ENCODE measurements around the gene CELF3. TPM values are rescaled to one million over a fixed set of nuclear protein-coding genes. Genes with fewer than 3 reads are reported as not detected.
"Not testable (repeated sequence)": the region's sequence is repeated elsewhere in the genome, so short reads cannot be mapped to it uniquely, and the experiment has no call there.

CELF3 gene
- total RNA-seq, 2 experiments from 2014 or later: not detected

DNA sequence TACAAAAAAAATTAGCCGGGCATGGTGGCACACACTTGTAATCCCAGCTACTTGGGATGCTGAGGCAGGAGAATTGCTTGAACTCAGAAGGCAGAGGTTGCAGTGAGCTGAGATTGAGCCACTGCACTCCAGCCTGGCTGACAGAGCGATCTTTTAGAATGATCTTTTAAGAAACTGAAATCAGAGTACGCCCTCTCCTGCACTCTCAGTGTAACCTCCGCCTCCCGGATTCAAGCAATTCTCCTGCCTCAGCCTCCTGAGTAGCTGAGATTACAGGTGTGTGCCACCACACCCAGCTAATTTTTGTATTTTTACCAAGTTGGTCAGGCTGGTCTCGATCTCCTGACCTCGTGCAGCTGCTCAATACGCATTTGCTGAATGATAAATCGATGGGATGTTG lies 17.4 kb upstream of the CELF3 start:
- H3K36me3 Mint-ChIP-seq (ENCODE audit: low read depth); H3K27me3 Mint-ChIP-seq (ENCODE audit: low read depth); intact Hi-C loops (cut with micrococcal nuclease); H3K4me3 Mint-ChIP-seq; H3K4me1 Mint-ChIP-seq (ENCODE audit: low read depth); DNase-seq; H3K27ac Mint-ChIP-seq: not testable (repeated sequence)
- H3K9me3 Mint-ChIP-seq: peaks cover 18% of the 10 kb centered on the region
- CTCF ChIA-PET: interaction anchor here (0.6 to 2.6 kb wide), 18 partner anchors 8 to 404 kb away, joined by 3 to 19 read pairs (median 4); partner anchors contain the start of genes MRPL9 and RIIAD1

DNA sequence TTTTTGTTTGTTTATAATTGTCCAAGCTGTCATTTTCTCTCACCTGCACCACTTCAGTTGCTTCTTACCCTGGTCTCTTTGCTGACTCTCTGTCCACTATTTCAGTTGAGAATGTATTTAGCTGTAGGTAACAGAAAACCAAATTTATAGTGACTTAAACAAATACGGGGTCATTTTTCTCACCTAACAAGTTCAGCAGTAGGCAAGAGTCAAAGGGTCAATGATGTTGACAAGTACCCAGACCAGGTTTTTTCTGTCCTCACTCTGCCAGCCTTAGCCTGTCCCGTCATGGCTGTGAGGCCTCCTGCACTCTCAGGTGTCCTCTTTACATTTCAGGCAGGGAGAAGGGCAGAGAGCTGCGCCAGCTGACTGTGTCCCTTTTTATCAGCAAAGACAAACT lies 16.5 kb upstream of the CELF3 start:
- CTCF ChIA-PET: interaction anchor here (0.6 to 2.2 kb wide), 5 partner anchors 18 to 175 kb away, joined by 3 to 9 read pairs (median 6); no protein-coding TSS in a partner anchor
- Mint-ChIP-seq H3K4me3 (no peak overlapping the region), H3K4me1 (ENCODE audit: low read depth) (no peaks in the 10 kb centered on the region), H3K27me3 (ENCODE audit: low read depth) (peaks cover 4% of the 10 kb centered on the region), H3K27ac (no peak overlapping the region), H3K9me3 (peaks cover 15% of the 10 kb centered on the region), H3K36me3 (ENCODE audit: low read depth) (no peaks in the 10 kb centered on the region)
- DNase-seq: no peak
- intact Hi-C loops (cut with micrococcal nuclease): no loop called here

DNA sequence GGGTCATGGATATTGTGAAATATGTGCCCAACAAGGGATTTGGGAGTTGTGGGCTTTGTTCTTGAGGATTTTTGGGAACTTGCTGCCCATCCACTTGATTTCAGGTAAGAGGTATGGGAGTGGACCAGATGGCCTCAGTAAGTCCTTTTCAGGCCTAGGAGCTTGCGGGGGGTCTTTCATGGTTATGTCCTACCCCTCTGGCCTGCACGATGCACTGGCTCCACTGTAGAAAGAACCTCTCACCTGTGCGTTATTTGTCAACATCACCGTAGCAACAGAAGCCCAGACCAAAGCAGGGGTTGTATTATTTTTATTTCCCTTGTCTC lies 13.3 kb upstream of the CELF3 start:
- no peaks in the 10 kb centered on the region for H3K36me3 Mint-ChIP-seq (ENCODE audit: low read depth)
- no peaks in the 10 kb centered on the region for H3K9me3 Mint-ChIP-seq
- intact Hi-C loops (cut with micrococcal nuclease): no loop called here
- H3K27me3 Mint-ChIP-seq (ENCODE audit: low read depth): peaks cover 24% of the 10 kb centered on the region
- H3K4me1 Mint-ChIP-seq (ENCODE audit: low read depth): no peaks in the 10 kb centered on the region
- no peak for DNase-seq
- no peak overlapping the region for H3K27ac Mint-ChIP-seq
- no peak overlapping the region for H3K4me3 Mint-ChIP-seq
- CTCF ChIA-PET: interaction anchor here (1.0 kb wide), 1 partner anchor 45 kb away, joined by 3 read pairs; no protein-coding TSS in a partner anchor

DNA sequence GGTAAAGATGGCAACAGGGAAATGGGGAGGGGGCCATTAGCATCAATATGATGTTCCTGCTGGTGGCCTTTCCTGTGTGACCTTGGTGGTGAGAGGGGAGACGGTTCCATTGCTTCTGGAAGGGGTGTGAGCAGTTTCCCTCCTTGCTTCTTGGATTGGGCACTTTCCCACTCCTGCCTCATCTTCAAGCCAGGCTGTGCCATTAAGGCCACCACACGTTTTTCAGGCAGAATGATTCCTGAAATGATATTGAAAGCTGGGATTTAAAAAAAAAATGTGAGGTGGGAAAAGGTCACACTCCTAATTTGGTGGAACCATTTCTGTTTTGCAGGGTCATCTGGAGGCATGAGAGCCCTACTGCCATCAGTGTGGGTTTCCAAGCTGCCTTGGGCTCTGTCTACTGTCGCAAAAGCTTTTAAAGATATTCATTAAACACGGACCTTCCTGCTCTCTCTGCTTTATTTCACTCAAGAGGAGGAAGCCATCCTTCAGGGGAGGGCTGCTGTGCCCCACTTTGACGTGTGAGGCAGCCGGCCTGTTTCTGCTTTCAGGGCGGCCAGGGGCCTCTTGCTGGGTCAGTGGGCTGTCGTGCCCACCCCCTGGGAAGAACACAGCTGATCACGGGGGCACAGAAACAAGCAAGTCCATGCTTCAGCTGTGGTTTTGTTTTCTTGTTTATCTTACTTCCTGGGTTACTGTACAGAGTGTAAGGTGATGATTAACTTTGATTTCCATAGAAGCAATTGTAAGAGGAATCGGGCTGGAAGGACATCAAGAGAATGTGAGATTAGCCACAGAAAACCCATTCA lies 12.8 kb upstream of the CELF3 start:
- no peak overlapping the region for H3K4me3 Mint-ChIP-seq
- H3K36me3 Mint-ChIP-seq (ENCODE audit: low read depth): no peaks in the 10 kb centered on the region
- no peaks in the 10 kb centered on the region for H3K9me3 Mint-ChIP-seq
- CTCF ChIA-PET: interaction anchor here (0.6 to 1.4 kb wide), 5 partner anchors 8 to 446 kb away, joined by 3 to 5 read pairs (median 3); no protein-coding TSS in a partner anchor
- DNase-seq: no peak
- intact Hi-C loops (cut with micrococcal nuclease): no loop called here
- H3K27me3 Mint-ChIP-seq (ENCODE audit: low read depth): peaks cover 24% of the 10 kb centered on the region
- no peaks in the 10 kb centered on the region for H3K4me1 Mint-ChIP-seq (ENCODE audit: low read depth)
- H3K27ac Mint-ChIP-seq: no peak overlapping the region

DNA sequence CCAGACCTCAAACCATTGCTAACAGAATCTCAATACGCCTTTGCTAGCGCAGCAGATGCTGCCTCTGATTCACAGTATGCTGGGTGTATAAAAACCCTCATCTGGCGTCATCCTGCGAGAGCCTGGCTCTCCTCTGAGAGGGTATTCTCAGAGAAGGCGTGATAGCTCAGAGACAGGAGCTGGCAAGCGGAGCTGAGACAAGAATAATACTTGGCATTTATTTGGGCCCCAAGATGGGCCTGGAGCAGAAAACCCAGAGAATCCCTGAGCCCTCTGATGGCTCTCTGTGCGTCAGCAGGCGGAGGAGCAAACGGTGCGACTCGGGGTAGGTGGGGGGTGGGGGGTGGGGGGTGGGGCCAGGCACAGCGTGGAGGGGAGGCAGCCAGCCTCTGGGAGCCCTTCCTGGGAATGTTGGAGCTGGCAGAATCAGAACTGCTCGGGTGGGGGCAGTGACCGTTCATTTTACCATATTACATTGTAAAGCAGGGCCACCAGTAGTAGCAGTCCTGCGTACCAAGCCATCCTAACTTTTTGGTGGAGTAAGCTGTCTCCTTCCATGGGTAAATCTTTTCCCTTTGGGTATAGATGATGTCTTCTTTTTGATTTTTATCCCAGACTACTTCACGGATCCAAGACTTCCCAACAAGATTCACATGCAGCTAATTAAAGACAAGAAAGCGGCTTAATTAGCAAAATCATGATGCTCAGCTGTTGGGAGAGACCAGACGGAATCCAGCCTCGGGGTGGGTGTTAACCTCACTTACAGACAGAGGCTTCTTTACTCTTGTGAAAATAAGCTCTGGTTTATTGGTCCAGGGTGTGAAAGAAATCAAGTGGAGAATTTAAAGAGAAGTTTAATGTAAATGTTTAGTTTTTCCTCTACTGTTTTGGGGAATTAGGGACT lies 11.8 kb upstream of the CELF3 start:
- Mint-ChIP-seq H3K27ac (no peak overlapping the region), H3K27me3 (ENCODE audit: low read depth) (peaks cover 29% of the 10 kb centered on the region), H3K36me3 (ENCODE audit: low read depth) (no peaks in the 10 kb centered on the region), H3K4me1 (ENCODE audit: low read depth) (no peaks in the 10 kb centered on the region), H3K9me3 (no peaks in the 10 kb centered on the region), H3K4me3 (no peak overlapping the region)
- no peak for DNase-seq
- intact Hi-C loops (cut with micrococcal nuclease): no loop called here
- CTCF ChIA-PET: interaction anchor here (0.6 to 1.4 kb wide), 4 partner anchors 9 to 445 kb away, joined by 3 to 5 read pairs (median 3); no protein-coding TSS in a partner anchor

DNA sequence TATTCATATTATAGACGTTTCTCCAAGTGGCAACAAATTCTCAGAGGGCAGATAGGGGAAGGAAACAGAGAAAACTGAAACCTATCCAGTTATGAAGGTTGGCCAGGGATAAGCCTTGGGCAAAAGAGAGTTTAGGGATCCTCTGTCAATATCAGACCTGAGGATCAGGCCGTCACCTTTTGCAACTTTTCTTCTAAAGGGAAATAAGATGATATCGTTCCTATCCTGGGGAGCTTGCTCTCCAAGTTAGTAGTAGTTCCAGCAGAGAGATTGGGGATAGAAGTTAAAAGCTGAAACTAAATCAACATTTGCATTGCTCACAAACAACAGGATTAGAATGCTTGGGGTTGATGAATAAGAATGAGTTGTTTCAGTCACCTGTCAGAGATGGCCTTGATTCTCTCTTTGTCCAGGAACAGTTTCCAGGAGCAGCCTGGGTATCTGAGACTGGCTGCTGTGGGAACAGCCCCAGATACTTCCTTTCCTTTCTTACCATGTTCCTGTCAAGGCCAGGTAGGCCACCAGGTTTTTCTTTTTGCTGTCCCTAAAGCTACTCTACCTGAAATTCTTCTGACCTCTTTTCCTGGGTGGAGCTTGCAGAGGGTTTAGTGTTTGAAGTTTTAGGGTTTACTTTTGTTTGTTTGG lies 7.2 kb upstream of the CELF3 start:
- Mint-ChIP-seq H3K4me1 (ENCODE audit: low read depth) (peaks cover 14% of the 10 kb centered on the region), H3K36me3 (ENCODE audit: low read depth) (no peaks in the 10 kb centered on the region), H3K4me3 (no peak overlapping the region), H3K9me3 (no peaks in the 10 kb centered on the region), H3K27ac (no peak overlapping the region), H3K27me3 (ENCODE audit: low read depth) (peaks cover 48% of the 10 kb centered on the region)
- DNase-seq: no peak
- intact Hi-C loops (cut with micrococcal nuclease): loop anchor here (5.0 kb wide), 1 partner anchor 182 kb away; the partner anchor contains the start of gene TUFT1
- CTCF ChIA-PET: no interaction called here

DNA sequence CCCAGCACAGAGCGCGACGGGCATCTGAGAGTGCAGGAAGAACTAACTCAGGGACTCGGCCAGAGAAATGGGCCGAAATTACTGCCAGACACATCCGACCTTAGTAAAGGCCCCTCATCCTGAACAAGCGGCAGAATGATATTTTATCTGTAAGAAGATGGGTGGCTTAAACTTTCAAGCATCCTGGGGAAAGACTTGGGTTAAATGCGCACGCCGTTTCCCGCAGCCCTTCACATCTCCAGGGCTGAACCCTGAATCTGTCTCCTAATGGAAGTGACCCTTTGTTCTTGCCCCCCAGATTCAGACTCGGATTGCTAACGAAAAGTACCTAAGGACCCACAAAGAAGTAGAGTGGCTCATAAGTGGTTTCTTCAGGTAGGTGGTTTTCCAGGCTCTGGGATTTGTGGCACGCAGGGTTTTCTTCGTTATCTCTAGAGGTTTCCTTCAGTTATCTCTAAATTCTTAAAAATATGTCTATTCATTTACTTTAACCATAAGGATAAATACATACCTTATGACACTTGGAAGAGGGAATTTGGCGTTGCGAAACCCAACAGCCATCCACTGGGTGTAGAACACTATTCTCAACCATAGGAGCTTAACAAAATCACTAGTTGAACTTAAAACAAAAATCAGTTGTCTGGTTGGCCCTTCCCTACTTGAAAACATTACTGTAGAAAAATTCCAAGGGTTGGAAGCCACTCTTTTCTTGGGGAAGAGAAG lies 5.3 kb upstream of the CELF3 start:
- Mint-ChIP-seq H3K27ac (no peak overlapping the region), H3K36me3 (ENCODE audit: low read depth) (no peaks in the 10 kb centered on the region), H3K4me1 (ENCODE audit: low read depth) (peaks cover 17% of the 10 kb centered on the region), H3K4me3 (peak overlapping the region; percentile 69), H3K27me3 (ENCODE audit: low read depth) (peaks cover 57% of the 10 kb centered on the region), H3K9me3 (no peaks in the 10 kb centered on the region)
- intact Hi-C loops (cut with micrococcal nuclease): loop anchor here (5.0 kb wide), 1 partner anchor 180 kb away; the partner anchor contains the start of gene TUFT1
- no peak for DNase-seq
- CTCF ChIA-PET: interaction anchor here (0.6 to 1.3 kb wide), 3 partner anchors 101 to 164 kb away, joined by 3 to 6 read pairs (median 3); no protein-coding TSS in a partner anchor

DNA sequence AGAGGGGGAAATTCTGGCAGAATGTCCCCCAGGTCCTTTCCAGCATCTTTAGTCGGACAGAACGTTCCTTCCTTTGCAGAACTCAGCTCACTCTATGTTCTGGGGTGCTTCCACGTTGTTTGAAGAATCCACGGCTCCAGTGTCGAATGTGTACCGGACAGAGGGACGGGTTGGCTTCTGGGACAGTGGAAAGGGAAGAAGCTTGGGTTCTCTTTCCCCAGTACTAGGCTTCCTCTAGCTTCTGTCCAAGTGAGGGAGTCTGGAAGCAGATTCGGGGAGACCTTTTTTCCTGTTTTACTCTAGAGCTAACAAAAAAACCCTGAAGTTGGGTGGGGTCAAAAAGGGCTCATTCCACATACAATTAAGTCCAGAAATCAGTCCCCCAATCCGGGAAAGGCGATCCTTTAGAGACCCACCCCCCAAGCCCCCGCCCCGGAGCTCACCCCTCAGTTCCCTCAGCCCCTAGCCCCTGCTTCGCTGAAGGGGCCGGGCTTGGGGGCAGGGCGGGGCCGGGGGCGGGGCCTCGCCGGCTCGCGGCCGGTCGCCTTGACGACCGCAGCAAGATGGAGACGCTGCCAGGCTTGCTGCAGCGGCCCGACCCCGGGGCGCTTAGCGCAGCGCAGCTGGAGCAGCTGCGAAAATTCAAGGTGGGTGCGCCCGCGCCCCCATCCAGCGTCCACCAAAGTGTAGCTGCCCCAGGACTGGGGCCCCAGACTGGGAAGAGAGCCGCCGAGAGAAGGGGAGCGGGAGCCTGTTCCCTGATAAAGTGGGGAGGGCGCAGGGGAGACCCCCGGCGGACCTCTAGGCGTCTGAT lies 4.6 kb upstream of the CELF3 start, which contains the start of gene RIIAD1:
Gene RIIAD1, plus strand, starts transcription at position 549 of the 814 bp plus-strand sequence. Its CDS starts 15 bp downstream, at position 564.
- Mint-ChIP-seq H3K27me3 (ENCODE audit: low read depth) (peaks cover 57% of the 10 kb centered on the region), H3K27ac (no peak within 1 kb of the TSS), H3K4me3 (peak within 1 kb of the TSS; percentile 69), H3K4me1 (ENCODE audit: low read depth) (peaks cover 19% of the 10 kb centered on the region), H3K9me3 (no peaks in the 10 kb centered on the region), H3K36me3 (ENCODE audit: low read depth) (no peaks in the 10 kb centered on the region)
- peak; percentile 31 for DNase-seq
- intact Hi-C loops (cut with micrococcal nuclease): loop anchor here (5.0 kb wide), 1 partner anchor 179 kb away; the partner anchor contains the start of gene TUFT1
- CTCF ChIA-PET: interaction anchor here (1.3 kb wide), 2 partner anchors 14 to 247 kb away, joined by 3 to 6 read pairs; no protein-coding TSS in a partner anchor

DNA sequence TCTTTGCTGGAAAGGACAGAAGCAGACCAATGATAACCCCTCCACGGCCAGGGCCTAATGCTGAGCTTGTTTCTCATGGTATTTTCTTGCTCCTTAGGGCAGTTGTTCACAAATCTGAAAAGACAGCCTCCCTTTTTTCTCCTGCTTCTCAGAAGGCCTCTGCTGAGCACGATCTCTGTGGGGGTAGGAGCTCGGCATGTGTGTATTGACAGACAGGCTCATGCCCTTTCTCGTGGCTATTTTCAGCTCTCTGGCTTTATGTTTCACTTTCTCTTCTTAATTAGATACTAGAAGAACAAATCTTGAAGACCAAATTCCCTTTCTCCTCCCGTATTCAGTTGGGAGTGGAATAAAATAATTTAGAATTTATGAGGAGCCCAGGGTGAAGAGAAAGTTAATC lies 4.0 kb upstream of the CELF3 start:
- H3K4me3 Mint-ChIP-seq: peak overlapping the region; percentile 47
- no peaks in the 10 kb centered on the region for H3K36me3 Mint-ChIP-seq (ENCODE audit: low read depth)
- intact Hi-C loops (cut with micrococcal nuclease): loop anchor here (5.0 kb wide), 1 partner anchor 178 kb away; the partner anchor contains the start of gene TUFT1

DNA sequence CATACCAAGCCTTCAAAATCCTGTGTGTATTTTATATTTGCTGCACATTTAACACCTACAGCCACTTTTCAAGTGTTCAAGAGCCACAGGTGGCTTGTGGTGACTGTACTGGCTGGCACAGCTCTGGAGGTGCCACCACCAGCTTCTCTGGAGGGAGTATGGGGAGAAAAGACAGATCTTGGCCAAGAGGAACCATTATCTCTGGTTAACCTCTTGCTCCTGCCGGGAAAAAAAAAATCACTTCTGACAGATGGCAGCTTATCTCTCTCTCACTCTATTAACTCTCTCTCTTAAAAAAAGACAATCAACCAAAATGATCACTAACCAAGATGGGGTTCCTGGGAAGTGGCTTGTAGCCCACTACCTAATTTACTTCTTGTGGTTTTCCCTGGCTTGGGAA lies 3.5 kb upstream of the CELF3 start:
- DNase-seq: no peak
- intact Hi-C loops (cut with micrococcal nuclease): loop anchor here (5.0 kb wide), 1 partner anchor 178 kb away; the partner anchor contains the start of gene TUFT1
- H3K9me3 Mint-ChIP-seq: no peaks in the 10 kb centered on the region
- H3K27ac Mint-ChIP-seq: no peak overlapping the region
- H3K4me3 Mint-ChIP-seq: no peak overlapping the region
- CTCF ChIA-PET: interaction anchor here (1.2 to 1.3 kb wide), 3 partner anchors 10 to 246 kb away, joined by 3 to 6 read pairs (median 3); no protein-coding TSS in a partner anchor
- H3K27me3 Mint-ChIP-seq (ENCODE audit: low read depth): peaks cover 58% of the 10 kb centered on the region
- H3K4me1 Mint-ChIP-seq (ENCODE audit: low read depth): peaks cover 19% of the 10 kb centered on the region
- H3K36me3 Mint-ChIP-seq (ENCODE audit: low read depth): no peaks in the 10 kb centered on the region

More for the DNA sequence above, 4.0 kb upstream of the CELF3 start:
- DNase-seq: no peak
- no peak overlapping the region for H3K27ac Mint-ChIP-seq
- no peaks in the 10 kb centered on the region for H3K9me3 Mint-ChIP-seq
- H3K27me3 Mint-ChIP-seq (ENCODE audit: low read depth): peaks cover 57% of the 10 kb centered on the region
- H3K4me1 Mint-ChIP-seq (ENCODE audit: low read depth): peaks cover 19% of the 10 kb centered on the region
- CTCF ChIA-PET: interaction anchor here (1.3 kb wide), 2 partner anchors 14 to 246 kb away, joined by 3 to 6 read pairs; no protein-coding TSS in a partner anchor

Data from activated naive CD4-positive, alpha-beta T cell treated with anti-CD3 and anti-CD28 coated beads for 36 hours (primary cell).